HepG2 (cell line): ENCODE data around the gene PXK. TPM values are rescaled to one million over a fixed set of nuclear protein-coding genes. Genes with fewer than 3 reads are reported as not detected.

Experiments used
- ATAC-seq: fragments of 200-7000 bp; cut with Tn5 transposase; 3 replicates; pipeline ENCODE4 v1.9.1; 2020; ENCODE audit warnings: mild to moderate bottlenecking, moderate library complexity
- BruUV-seq: library from RNA; stranded (reverse); fragments of 400-500 nt; replicated peaks from 2 replicates; lab custom pipeline; 2021; lab: Mats Ljungman, UMichigan
- CTCF ChIA-PET: fragments of 300-600 bp; formaldehyde crosslinking; extraction: SDS; loops from one replicate; lab custom pipeline; 2021; ENCODE audit warnings: low total read pairs, inconsistent platforms, low intra/inter-chr PET ratio; lab: Yijun Ruan, JAX
- POLR2A ChIA-PET: fragments of 350-600 bp; sonication (Branson Sonifier 250); formaldehyde crosslinking; loops from one replicate; lab custom pipeline; 2020; ENCODE audit warnings: antibody characterized with exemption, inconsistent platforms; lab: Yijun Ruan, JAX
- DNase-seq: peaks from one replicate; pipeline ENCODE4 v3.0.0-alpha.2; 2015; ENCODE audit warnings: low spot score
- FAIRE-seq: peaks from 3 replicates; lab custom pipeline; 2011; peaks lifted over from hg19 to GRCh38; lab: Jason Lieb, UNC
- H2AFZ ChIP-seq: one replicate; pipeline ENCODE4 v1.6.1; 2011; ENCODE audit warnings: low read length, inconsistent platforms
- H3K27ac ChIP-seq: fragments of 300-600 bp; 3 replicates; pipeline ENCODE4 v1.8.0; 2011; ENCODE audit warnings: mixed run types, mild to moderate bottlenecking, mixed read lengths, low read length, inconsistent platforms; ENCODE audit not compliant: insufficient read depth; ENCODE audit errors: extremely low read length
- H3K27me3 ChIP-seq, 2 experiments: fragments of 200-600 bp in 1 of 2; 2 replicates in 1 of 2; 3 replicates in 1 of 2; pipeline versions ENCODE4 v1.6.0 to v1.8.0; 2011; ENCODE audit warnings: low read length in 2 of 2, mild to moderate bottlenecking in 2 of 2, moderate library complexity in 2 of 2, inconsistent platforms in 1 of 2; ENCODE audit not compliant: insufficient read depth in 2 of 2, control insufficient read depth in 1 of 2
- H3K36me3 ChIP-seq, 2 experiments: fragments of 200-600 bp in 1 of 2; replicated peaks in 1 of 2; 2 replicates in 1 of 2; 3 replicates in 1 of 2; pipeline versions ENCODE4 v1.5.1 to v1.8.0; 2011; ENCODE audit warnings: low read length in 2 of 2, inconsistent platforms in 1 of 2; ENCODE audit not compliant: insufficient read depth in 2 of 2, control insufficient read depth in 1 of 2
- H3K4me1 ChIP-seq: 2 replicates; pipeline ENCODE4 v1.5.1; 2012; ENCODE audit warnings: low read length, inconsistent platforms; ENCODE audit not compliant: insufficient read depth
- H3K4me2 ChIP-seq: 2 replicates; pipeline ENCODE4 v1.6.0; 2011; ENCODE audit warnings: low read depth, low read length, inconsistent platforms
- H3K4me3 ChIP-seq, 3 experiments: fragments of 200-600 bp in 1 of 3; sonication (generic), shearing (Covaris generic) in 1 of 3; replicated peaks in 1 of 3; 2 replicates each; pipeline ENCODE4 v1.5.1; 2011 to 2016; ENCODE audit warnings: low read length in 3 of 3, inconsistent platforms in 2 of 3, low read depth in 2 of 3, mild to moderate bottlenecking in 2 of 3, control low read depth in 1 of 3, mixed read lengths in 1 of 3; ENCODE audit not compliant: insufficient read depth in 1 of 3
- H3K79me2 ChIP-seq: one replicate; pipeline ENCODE4 v1.6.1; 2011; ENCODE audit warnings: low read length, inconsistent platforms; ENCODE audit not compliant: insufficient read depth
- H3K9ac ChIP-seq: 2 replicates; pipeline ENCODE4 v1.6.0; 2011; ENCODE audit warnings: mild to moderate bottlenecking, low read depth, low read length, inconsistent platforms; ENCODE audit not compliant: insufficient read depth
- H3K9me3 ChIP-seq: 2 replicates; pipeline ENCODE4 v1.5.1; 2012; ENCODE audit warnings: mild to moderate bottlenecking, low read length
- H4K20me1 ChIP-seq: 2 replicates; pipeline ENCODE4 v1.6.0; 2011; ENCODE audit warnings: inconsistent platforms, mild to moderate bottlenecking, low read length, moderate library complexity; ENCODE audit not compliant: insufficient read depth
- ARNT ChIP-seq: fragments of 450-650 bp; IDR thresholded peaks from 2 replicates; pipeline ENCODE4 v1.6.1; 2017
- DMAP1 ChIP-seq: IDR thresholded peaks from 2 replicates; pipeline ENCODE4 v1.6.1; 2016
- ESRRA ChIP-seq: sonication (generic); formaldehyde crosslinking; IDR thresholded peaks from 2 replicates; pipeline ENCODE4 v1.5.1; 2020; ENCODE audit warnings: mild to moderate bottlenecking, low read depth, missing genetic modification reagents
- HOXA3 ChIP-seq: sonication (generic); formaldehyde crosslinking; IDR thresholded peaks from 2 replicates; pipeline ENCODE4 v1.5.0; 2020; ENCODE audit warnings: missing genetic modification reagents
- HOXA9 ChIP-seq: sonication (generic); formaldehyde crosslinking; IDR thresholded peaks from 2 replicates; pipeline ENCODE4 v1.8.1; 2022; ENCODE audit warnings: missing genetic modification reagents, mild to moderate bottlenecking, moderate library complexity, borderline replicate concordance
- MLX ChIP-seq: IDR thresholded peaks from 2 replicates; pipeline ENCODE4 v1.6.1; 2016
- MTA3 ChIP-seq: sonication (generic); formaldehyde crosslinking; IDR thresholded peaks from 2 replicates; pipeline ENCODE4 v1.4.0; 2020; ENCODE audit warnings: missing genetic modification reagents
- RCOR2 ChIP-seq: IDR thresholded peaks from 2 replicates; pipeline ENCODE4 v1.6.1; 2016; ENCODE audit warnings: missing biosample characterization, missing genetic modification reagents
- SIN3A ChIP-seq: IDR thresholded peaks from 2 replicates; pipeline ENCODE4 v1.6.1; 2011; ENCODE audit warnings: low read depth, mild to moderate bottlenecking, control low read depth, low read length, borderline replicate concordance
- ZBTB37 ChIP-seq: sonication (generic); formaldehyde crosslinking; IDR thresholded peaks from 2 replicates; pipeline ENCODE4 v1.4.0; 2020; ENCODE audit warnings: mild to moderate bottlenecking, missing genetic modification reagents
- ZNF256 ChIP-seq: sonication (generic); formaldehyde crosslinking; conservative IDR thresholded peaks from 2 replicates; pipeline ENCODE4 v1.4.0; 2020; ENCODE audit warnings: missing genetic modification reagents
- ZNF552 ChIP-seq: sonication (generic); formaldehyde crosslinking; IDR thresholded peaks from 2 replicates; pipeline ENCODE4 v1.9.0; 2022; ENCODE audit warnings: missing genetic modification reagents, mild to moderate bottlenecking, borderline replicate concordance
- WGBS: methylation state at CpG from one replicate; pipeline ENCODE4 v1.1.6; 2017; ENCODE audit warnings: low lambda C conversion rate; 5-methylcytosine and 5-hydroxymethylcytosine counted together
- in situ Hi-C: cut with HindIII; loops from 2 replicates; pipeline ENCODE4 v1.10.0; 2017; ENCODE audit warnings: low pct_unique_long_range_greater_than_20kb; ENCODE audit not compliant: extremely low pct_ligation_motif_present
- intact Hi-C: fragments of 100-400 bp; cut with micrococcal nuclease; formaldehyde crosslinking; loops from one replicate; pipeline ENCODE4 v1.10.0; 2022; ENCODE audit not compliant: unreplicated experiment
- polyA plus RNA-seq, 8 experiments: library from polyadenylated mRNA; depleted of rRNA in 3 of 8; stranded (reverse) in 7 of 8; unstranded in 1 of 8; fragments of >200 nt; fragmentation: Illumina TruSeq in 4 of 8; extraction: Trizol in 4 of 8; gene quantifications; 2 replicates each; pipeline versions ENCODE4 v1.2.1 to v1.2.3, GENCODE V29; 2011 to 2016; ENCODE audit warnings: low read depth in 4 of 8, missing spikeins in 1 of 8, mixed read lengths in 1 of 8; ENCODE audit not compliant: insufficient read depth in 1 of 8
- total RNA-seq, 5 experiments: library from RNA; depleted of rRNA; stranded (reverse); fragments of >200 nt; fragmentation: Illumina TruSeq; extraction: Trizol; gene quantifications; 2 replicates each; pipeline ENCODE4 v1.2.3, GENCODE V29; 2016; ENCODE audit warnings: low read depth in 1 of 5
- TF ChIP-seq, protein P1 (sequence below): sonication (generic); formaldehyde crosslinking; IDR thresholded peaks from 2 replicates; pipeline ENCODE4 v1.4.0; 2020; ENCODE audit warnings: missing genetic modification reagents

Gene PXK
- total and polyA plus RNA-seq, 2 of the 13 experiments (the other 11 are each of a cell fraction or from before 2014, with no cell fraction given): 6.4 to 18.6 TPM

GRCh38 chr3:58340594-58341244 lies 8.0 kb downstream of the PXK start:
- ChIA-PET CTCF (no interaction called here), POLR2A (no interaction called here)
- Histone ChIP-seq H3K27me3 (no peaks in the 10 kb centered on the region), H2AFZ (no peak overlapping the region), H3K4me1 (peaks cover 20% of the 10 kb centered on the region), H3K4me3 (no peak overlapping the region), H3K27ac (no peak overlapping the region), H4K20me1 (no peaks in the 10 kb centered on the region), H3K9ac (no peak overlapping the region), H3K9me3 (no peaks in the 10 kb centered on the region), H3K36me3 (peaks cover 1 to 3% of the 10 kb centered on the region in 2 experiments; a peak in 1 of 5 replicates), H3K79me2 (no peaks in the 10 kb centered on the region)
- no peak for DNase-seq
- in situ Hi-C loops (no loop called here), intact Hi-C loops (no loop called here)
- FAIRE-seq: no peak
- no TSS peak for BruUV-seq
- ATAC-seq: no peak
- TF ChIP-seq HOXA3 (CRISPR knock-in tag): no peak
- TF ChIP-seq ZNF256 (CRISPR knock-in tag): no peak
- no peak for TF ChIP-seq ARNT
- TF ChIP-seq ESRRA: no peak
- TF ChIP-seq, protein P1, sequence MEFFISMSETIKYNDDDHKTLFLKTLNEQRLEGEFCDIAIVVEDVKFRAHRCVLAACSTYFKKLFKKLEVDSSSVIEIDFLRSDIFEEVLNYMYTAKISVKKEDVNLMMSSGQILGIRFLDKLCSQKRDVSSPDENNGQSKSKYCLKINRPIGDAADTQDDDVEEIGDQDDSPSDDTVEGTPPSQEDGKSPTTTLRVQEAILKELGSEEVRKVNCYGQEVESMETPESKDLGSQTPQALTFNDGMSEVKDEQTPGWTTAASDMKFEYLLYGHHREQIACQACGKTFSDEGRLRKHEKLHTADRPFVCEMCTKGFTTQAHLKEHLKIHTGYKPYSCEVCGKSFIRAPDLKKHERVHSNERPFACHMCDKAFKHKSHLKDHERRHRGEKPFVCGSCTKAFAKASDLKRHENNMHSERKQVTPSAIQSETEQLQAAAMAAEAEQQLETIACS: no peak
- TF ChIP-seq ZNF552 (CRISPR knock-in tag): no peak
- no peak for TF ChIP-seq ZBTB37 (CRISPR knock-in tag)
- TF ChIP-seq SIN3A: no peak
- TF ChIP-seq RCOR2 (CRISPR knock-in tag): no peak
- TF ChIP-seq DMAP1 (CRISPR knock-in tag): no peak
- TF ChIP-seq MTA3: no peak
- TF ChIP-seq HOXA9 (CRISPR knock-in tag): no peak
- no peak for TF ChIP-seq MLX (CRISPR knock-in tag)
- TF ChIP-seq, all 625 proteins: peak for 0
- H3K4me2 ChIP-seq: no peak overlapping the region
- whole genome bisulfite sequencing: 98% methylated on average over 3 of the region's 3 CpGs
